ENCODE results near the gene ELK4.

GRCh38 chr1:205658943-205659581 lies 27.3 kb upstream of the ELK4 start:
- TF ChIP-seq TEAD4 (IDR thresholded peaks at IDR 0.05; ENCODE audit: borderline replicate concordance, insufficient read depth) = no peak
- TF ChIP-seq MEF2A (IDR thresholded peaks at IDR 0.05; ENCODE audit: borderline replicate concordance, low read depth) = no peak
- TF ChIP-seq SIN3A (IDR thresholded peaks at IDR 0.05; ENCODE audit: borderline replicate concordance, low read depth, low read length) = no peak
- TF ChIP-seq CTCF (IDR thresholded peaks at IDR 0.05) = peak; percentile 88
- no peak for TF ChIP-seq POLR2AphosphoS5 (IDR thresholded peaks at IDR 0.05; ENCODE audit: low read depth, low read length)
- TF ChIP-seq RFX5 (IDR thresholded peaks at IDR 0.05; ENCODE audit: low read length) = no peak
- TF ChIP-seq REST (IDR thresholded peaks at IDR 0.05; ENCODE audit: low read depth, low read length) = no peak
- peak; percentile 58; the same call in 1 of the 2 replicates for TF ChIP-seq NFIC (IDR thresholded peaks at IDR 0.05; ENCODE audit: borderline replicate concordance)

Measured in SK-N-SH (cell line).